MM.1S (cell line): ENCODE data around the gene CETP.
A peak's percentile ranks its signal among the peaks of the same experiment; 100 is the strongest.

ENCODE experiments used
- DNase-seq: peaks from one replicate; pipeline ENCODE4 v3.0.0-alpha.2; 2015
- H2AFZ ChIP-seq: fragments of 300-600 bp; sonication (generic); 2 replicates; pipeline ENCODE4 v1.6.0; 2016; ENCODE audit warnings: antibody characterized with exemption, low read length
- H3F3A ChIP-seq: fragments of 300-600 bp; sonication (generic); 2 replicates; pipeline ENCODE4 v1.6.1; 2016; ENCODE audit warnings: mild to moderate bottlenecking, antibody characterized with exemption, low read length, moderate library complexity, mixed read lengths; ENCODE audit not compliant: insufficient read depth
- H3K27ac ChIP-seq: fragments of 300-600 bp; sonication (generic); 2 replicates; pipeline ENCODE4 v1.5.1; 2016; ENCODE audit warnings: mild to moderate bottlenecking, low read length
- H3K27me3 ChIP-seq: fragments of 300-600 bp; sonication (generic); replicated peaks from 2 replicates; pipeline ENCODE4 v1.6.0; 2016; ENCODE audit warnings: low read length; ENCODE audit not compliant: insufficient read depth
- H3K36me3 ChIP-seq: fragments of 300-600 bp; sonication (generic); replicated peaks from 2 replicates; pipeline ENCODE4 v1.6.1; 2016; ENCODE audit warnings: mild to moderate bottlenecking, low read length, mixed read lengths; ENCODE audit not compliant: insufficient read depth
- H3K4me1 ChIP-seq: fragments of 300-600 bp; sonication (generic); 2 replicates; pipeline ENCODE4 v1.6.1; 2016; ENCODE audit warnings: low read length, mixed read lengths
- H3K4me2 ChIP-seq: fragments of 300-600 bp; sonication (generic); 2 replicates; pipeline ENCODE4 v1.6.0; 2016; ENCODE audit warnings: low read depth, low read length
- H3K4me3 ChIP-seq: fragments of 300-600 bp; sonication (generic); 2 replicates; pipeline ENCODE4 v1.5.1; 2016; ENCODE audit warnings: low read length, mixed read lengths
- H3K79me2 ChIP-seq: fragments of 300-600 bp; sonication (generic); 2 replicates; pipeline ENCODE4 v1.6.1; 2016; ENCODE audit warnings: mixed run types, low read length, mixed read lengths
- H3K9ac ChIP-seq: fragments of 300-600 bp; sonication (generic); 2 replicates; pipeline ENCODE4 v1.6.1; 2016; ENCODE audit warnings: low read length, mixed read lengths
- H3K9me2 ChIP-seq: fragments of 300-600 bp; sonication (generic); replicated peaks from 2 replicates; pipeline ENCODE4 v1.6.1; 2016; ENCODE audit warnings: mild to moderate bottlenecking, low read length, mixed read lengths; ENCODE audit not compliant: insufficient read depth
- H3K9me3 ChIP-seq: fragments of 300-600 bp; sonication (generic); replicated peaks from 2 replicates; pipeline ENCODE4 v1.6.1; 2016; ENCODE audit warnings: mild to moderate bottlenecking, low read length, mixed read lengths; ENCODE audit not compliant: insufficient read depth
- H4K20me1 ChIP-seq: fragments of 300-600 bp; sonication (generic); 2 replicates; pipeline ENCODE4 v1.6.1; 2016; ENCODE audit warnings: mild to moderate bottlenecking, low read length, moderate library complexity, mixed read lengths; ENCODE audit not compliant: insufficient read depth
- CTCF ChIP-seq: fragments of 300-600 bp; sonication (generic); IDR thresholded peaks from 2 replicates; pipeline ENCODE4 v1.5.1; 2016; ENCODE audit warnings: antibody characterized with exemption, low read length, mixed read lengths
- EZH2 ChIP-seq: fragments of 300-600 bp; sonication (generic); optimal IDR thresholded peaks from 2 replicates; pipeline ENCODE3; 2017; ENCODE audit warnings: low read depth, mild to moderate bottlenecking, antibody characterized with exemption, low read length, mixed read lengths
- EZH2phosphoT487 ChIP-seq: fragments of 300-600 bp; sonication (generic); IDR thresholded peaks from 2 replicates; pipeline ENCODE4 v1.6.1; 2018; ENCODE audit warnings: antibody characterized with exemption, low read length

CETP gene

GRCh38 chr16:56950455-56950854 is 11.3 kb upstream of the CETP start:
- Histone ChIP-seq H3K4me1 (peaks cover 16% of the 10 kb centered on the region), H3K27ac (peak overlapping the region; percentile 48; the same call in 1 of the 2 replicates), H2AFZ (no peak overlapping the region), H3K9ac (peak overlapping the region; percentile 2; the same call in 1 of the 2 replicates), H3K4me2 (peak overlapping the region; percentile 55), H3K79me2 (no peaks in the 10 kb centered on the region), H4K20me1 (0 out of 2 replicates have a peak, but pooled peaks cover under 1% of the 10 kb centered on the region), H3K4me3 (no peak overlapping the region), H3K36me3 (no peaks in the 10 kb centered on the region), H3K9me3 (no peaks in the 10 kb centered on the region), H3F3A (peaks cover 54% of the 10 kb centered on the region), H3K27me3 (no peaks in the 10 kb centered on the region), H3K9me2 (no peaks in the 10 kb centered on the region)
- DNase-seq: no peak
- TF ChIP-seq CTCF: no peak
- TF ChIP-seq EZH2phosphoT487: no peak
- TF ChIP-seq EZH2: no peak

- Histone ChIP-seq H3K9me2 (no peaks in the 10 kb centered on the region), H3K4me3 (no peak overlapping the region), H3K36me3 (no peaks in the 10 kb centered on the region), H3K9me3 (no peaks in the 10 kb centered on the region), H4K20me1 (no peaks in the 10 kb centered on the region), H3K27ac (peak overlapping the region; percentile 48; the same call in 1 of the 2 replicates), H3K27me3 (no peaks in the 10 kb centered on the region), H3K4me2 (peak overlapping the region; percentile 55), H3K4me1 (peaks cover 16% of the 10 kb centered on the region), H2AFZ (no peak overlapping the region), H3K79me2 (no peaks in the 10 kb centered on the region), H3F3A (peaks cover 48% of the 10 kb centered on the region), H3K9ac (peak overlapping the region; percentile 2; the same call in 1 of the 2 replicates)
- peak; percentile 63 for DNase-seq
- TF ChIP-seq CTCF (peak; percentile 80), EZH2 (no peak)
Observed at GRCh38 chr16:56950881-56951771, 10.6 kb upstream of the CETP start.

GRCh38 chr16:56953006-56953405 is 8.7 kb upstream of the CETP start:
- Histone ChIP-seq H3F3A (peaks cover 30% of the 10 kb centered on the region), H2AFZ (no peak overlapping the region), H3K9me3 (no peaks in the 10 kb centered on the region), H3K27ac (no peak overlapping the region), H3K4me1 (peaks cover 16% of the 10 kb centered on the region), H3K79me2 (no peaks in the 10 kb centered on the region), H3K36me3 (no peaks in the 10 kb centered on the region), H3K4me3 (no peak overlapping the region), H4K20me1 (no peaks in the 10 kb centered on the region), H3K9ac (no peak overlapping the region), H3K4me2 (no peak overlapping the region), H3K27me3 (no peaks in the 10 kb centered on the region), H3K9me2 (no peaks in the 10 kb centered on the region)
- TF ChIP-seq EZH2phosphoT487 (no peak), CTCF (no peak), EZH2 (no peak)
- no peak for DNase-seq
